AG08396 (cell line): ENCODE data around the gene GRIK1.

Experiments used
- DNase-seq: peaks from one replicate; pipeline ENCODE4 v3.0.0; 2012; ENCODE audit warnings: low spot score, mixed read lengths

The GRIK1 gene

DNA sequence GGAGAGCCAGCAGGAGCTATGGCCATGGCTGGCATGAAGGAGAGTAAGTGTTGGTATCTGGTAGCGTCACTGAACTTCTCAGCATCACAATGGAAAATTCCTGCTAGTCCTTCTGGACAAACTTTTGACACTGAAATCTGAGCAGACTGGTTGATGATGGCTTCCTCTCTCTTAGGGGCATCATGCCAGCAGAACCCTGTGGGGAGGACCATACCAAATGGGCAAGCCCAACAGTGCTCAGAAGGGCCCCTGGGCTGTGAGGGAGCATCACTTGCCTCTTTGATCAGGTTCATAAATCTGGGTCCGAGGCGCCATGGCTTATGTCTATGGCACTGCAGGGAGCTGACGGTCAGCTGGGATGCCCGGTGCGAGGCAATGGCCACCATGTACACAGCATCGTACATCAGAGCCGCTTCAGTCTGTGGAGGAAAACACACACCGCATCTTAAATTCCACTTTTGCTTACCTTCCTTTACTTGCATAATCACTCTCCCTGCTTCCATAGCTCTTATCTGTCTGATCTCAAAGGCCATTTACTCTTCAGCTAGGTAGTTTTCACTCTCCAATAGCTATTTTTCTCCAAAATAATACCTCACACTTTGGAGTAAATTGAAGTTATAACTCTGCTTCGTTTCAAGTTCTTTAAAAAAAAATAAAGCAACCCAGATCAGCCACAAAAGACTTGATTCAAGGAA lies 297.1 kb downstream of the GRIK1 start:
- no peak for DNase-seq

DNA sequence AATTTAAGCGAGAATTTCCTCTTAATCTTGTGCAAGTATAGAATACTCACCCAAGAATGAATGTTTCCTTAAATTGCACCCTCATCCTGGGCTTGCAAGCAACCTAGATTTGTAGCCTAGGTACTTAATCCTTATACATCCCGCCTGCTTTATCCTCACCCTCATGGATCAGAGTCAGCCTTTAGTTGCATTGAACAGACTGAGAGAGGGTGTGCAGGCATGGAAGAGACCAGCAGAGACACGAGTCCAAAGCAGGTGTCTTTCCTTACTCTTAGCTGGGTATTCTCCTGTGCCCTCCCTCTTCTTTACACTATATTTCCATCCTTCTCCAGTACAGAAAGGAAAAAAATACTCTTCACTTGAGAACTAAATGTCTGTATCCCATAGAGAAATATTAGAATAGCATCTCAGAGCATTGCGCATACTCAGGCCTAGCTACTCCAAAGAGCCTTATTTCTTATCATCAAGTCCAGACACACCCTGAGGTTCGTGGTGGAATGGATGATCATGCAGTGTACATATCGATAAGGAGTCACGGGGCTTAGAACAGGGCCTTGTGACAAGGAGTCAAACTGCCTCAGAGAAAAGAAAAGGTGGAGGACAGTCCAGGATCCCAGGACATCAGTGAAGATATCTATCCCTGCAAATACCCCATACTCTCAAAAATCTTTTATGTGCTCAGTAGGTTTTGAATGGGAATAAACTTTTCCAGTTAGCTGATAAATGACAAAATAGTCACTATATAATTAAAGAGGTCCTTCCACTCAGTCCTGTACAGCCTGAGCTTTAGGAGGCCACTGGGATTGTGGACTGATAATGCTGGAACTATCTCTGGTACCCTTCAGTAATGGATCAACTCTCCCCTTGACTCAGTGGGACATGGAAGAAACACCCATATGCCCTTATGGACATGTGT lies 297.9 kb downstream of the GRIK1 start:
- DNase-seq, result no peak

DNA sequence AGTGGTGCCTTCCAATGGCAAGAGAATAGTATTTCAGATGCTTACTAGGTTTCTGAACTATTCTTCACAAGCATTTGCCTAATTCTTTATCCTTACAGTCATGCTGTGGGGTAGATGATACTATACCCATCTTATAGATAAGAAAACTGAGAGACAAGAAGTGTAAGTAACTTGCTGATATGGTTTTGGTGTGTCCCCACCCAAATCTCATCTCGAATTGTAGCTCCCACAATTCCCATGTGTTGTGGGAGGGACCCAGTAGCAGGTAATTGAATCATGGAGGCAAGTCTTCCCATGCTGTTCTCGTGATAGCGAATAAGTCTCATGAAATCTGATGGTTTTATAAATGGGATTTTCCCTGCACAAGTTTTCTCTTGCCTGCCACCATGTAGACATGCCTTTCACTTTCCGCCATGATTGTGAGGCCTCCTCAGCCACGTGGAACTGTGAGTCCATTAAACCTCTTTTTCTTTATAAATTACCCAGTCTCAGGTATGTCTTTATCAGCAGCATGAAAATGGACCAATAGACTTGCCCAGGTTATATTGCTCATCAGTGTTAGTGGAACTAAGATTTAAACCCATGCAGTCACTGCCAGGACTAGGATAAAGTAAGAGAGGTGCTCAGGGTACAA lies 298.7 kb downstream of the GRIK1 start:
- no peak for DNase-seq

DNA sequence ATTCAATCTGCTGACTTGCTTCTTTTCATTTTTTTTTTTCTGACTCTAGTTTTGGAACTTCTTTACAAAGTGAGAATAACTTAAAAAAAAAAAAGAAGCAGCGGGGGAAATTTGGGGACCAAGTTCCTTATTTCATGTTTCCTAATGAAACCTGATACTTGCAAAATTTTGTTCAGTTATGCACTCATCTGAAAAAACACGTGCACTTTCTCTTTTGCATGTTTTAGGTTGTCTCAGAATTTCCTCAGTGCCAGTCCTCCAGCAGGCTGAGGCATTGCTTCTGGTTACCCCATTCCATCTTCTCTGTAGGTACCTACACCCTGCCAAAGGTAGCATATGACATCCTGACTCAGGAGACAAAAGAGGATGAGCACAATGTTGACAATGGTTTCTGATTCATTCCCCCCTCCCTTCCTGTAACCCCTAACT lies 299.7 kb downstream of the GRIK1 start:
- DNase-seq, result no peak

DNA sequence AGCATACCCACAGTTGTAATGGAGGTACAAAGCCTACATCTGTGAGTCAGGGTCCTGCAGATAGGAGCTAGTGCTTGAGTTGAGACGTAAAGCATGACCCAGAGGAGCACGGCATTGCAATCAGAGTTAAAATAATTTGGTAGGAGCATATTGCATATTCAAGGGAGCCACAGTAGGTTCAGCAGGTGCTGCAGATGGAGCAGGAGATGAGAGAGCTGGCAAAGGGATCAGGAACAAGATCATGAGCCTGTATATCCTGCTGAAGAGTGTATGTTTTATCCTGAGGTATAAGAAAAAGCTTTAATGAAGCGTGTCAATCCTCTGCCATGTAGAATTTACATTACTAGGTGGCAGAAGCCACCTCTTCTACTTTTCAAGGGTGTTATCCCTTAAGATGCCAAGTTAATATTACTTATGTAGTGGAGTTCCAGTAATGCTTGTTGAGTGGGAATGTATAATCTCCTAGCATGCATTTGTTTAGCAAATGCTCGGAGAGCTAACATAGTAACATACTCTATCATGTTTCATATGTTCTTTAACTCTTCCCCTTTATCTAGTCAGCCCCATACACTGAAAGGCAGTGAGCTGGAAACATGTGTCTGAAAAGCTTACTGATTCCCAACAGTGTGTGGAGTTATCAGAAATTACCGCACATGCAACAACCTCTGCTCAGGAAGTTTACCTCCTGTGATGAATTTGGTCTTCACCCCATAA lies 300.3 kb downstream of the GRIK1 start:
- no peak for DNase-seq

DNA sequence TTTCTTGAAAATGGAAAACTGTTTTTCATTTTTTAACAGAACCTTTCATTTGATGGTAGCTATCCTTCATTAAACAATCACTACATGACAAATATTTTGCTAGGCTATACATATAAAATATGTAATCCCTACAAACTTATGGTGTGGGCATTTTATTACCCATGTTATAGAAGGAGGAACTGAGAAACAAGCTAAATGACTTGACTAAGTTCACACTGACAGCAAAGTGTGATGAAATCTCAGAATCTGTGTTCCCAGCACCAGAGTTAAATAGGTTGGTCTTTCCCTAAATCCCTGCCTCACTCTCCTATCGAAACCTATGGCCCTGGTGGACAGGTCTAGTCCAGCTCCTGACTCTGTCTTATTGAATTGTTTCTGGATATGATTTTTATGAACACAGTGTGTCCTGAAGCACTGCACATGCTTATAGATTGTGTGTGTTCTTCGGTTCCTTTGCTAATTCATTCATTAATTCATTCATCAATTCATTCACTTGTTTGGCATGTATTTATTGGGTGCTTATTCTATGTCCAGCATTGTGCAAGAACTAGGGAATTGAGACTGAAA lies 301.0 kb downstream of the GRIK1 start:
- DNase-seq, result no peak

DNA sequence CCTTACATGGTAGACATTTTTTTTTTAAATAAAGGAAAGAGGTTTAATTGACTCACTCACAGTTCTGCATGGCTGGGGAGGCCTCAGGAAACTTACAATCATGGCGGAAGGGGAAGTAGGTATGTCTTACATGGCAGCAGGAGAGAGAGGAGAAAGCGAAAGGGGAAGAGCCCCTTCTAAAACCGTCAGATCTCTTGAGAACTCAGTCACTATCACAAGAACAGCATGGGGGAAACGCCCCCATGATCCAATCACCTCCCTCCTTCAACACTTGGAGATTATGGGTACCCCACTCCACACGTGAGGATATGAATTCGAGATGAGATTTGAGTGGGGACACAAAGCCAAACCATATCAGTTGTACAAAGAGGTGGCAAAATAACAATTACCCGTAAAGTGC lies 301.7 kb downstream of the GRIK1 start:
- no peak for DNase-seq

DNA sequence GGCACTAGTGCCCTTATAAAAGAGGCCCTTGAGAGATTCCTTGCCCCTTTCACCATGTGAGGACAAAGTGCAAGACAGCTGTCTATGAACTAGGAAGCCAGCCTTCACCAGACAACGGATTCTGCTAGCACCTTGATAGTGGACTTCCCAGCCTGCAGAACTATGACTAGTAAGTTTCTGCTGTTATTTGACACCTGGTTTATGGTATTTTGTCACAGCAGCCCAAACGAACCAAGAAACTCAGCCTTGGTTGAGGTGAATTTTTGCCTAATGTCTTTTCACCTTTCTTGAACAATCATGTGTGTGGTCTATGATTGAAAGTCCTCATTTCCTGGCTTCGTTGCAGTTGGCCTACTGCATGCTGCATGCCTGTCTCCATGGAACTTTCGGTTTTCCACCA lies 302.2 kb downstream of the GRIK1 start:
- DNase-seq, result no peak

DNA sequence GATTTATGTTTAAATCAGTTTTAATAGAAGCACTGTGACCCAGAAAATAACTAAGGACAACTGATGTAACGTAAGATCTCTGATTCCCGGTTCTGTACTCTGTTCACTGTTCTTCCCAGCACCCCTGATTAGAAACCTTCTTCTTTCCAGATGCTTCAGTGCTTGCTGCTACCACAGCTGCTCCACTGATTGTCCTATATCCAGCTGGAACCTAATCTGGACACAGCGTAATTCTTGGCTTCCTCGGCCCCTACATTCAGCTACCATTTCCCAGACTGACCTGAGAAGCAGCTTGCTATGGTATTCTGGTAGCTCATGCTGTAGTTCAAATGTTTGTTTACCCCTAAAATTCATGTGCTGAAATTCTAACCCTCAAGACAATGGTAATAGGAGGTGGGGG lies 302.7 kb downstream of the GRIK1 start:
- no peak for DNase-seq

DNA sequence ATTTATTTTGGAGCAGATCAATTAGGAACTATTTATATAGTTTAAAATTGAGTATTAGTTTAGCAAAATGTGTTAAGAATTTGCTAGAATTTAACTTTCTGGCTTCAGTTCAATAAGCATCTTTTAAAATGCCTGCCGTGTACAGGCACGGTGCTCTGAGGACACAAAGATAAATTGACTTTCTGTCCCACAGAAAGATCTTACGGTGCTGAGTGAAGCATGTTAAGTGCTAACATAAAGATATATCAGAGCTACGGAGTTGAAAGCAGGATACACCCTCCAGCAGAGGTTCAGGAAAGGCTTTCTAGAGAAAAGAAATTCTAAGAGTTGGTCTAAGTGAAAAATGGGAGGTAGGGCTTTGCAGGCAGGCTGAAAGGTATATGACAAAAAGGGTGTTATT lies 305.4 kb downstream of the GRIK1 start:
- DNase-seq, result no peak

DNA sequence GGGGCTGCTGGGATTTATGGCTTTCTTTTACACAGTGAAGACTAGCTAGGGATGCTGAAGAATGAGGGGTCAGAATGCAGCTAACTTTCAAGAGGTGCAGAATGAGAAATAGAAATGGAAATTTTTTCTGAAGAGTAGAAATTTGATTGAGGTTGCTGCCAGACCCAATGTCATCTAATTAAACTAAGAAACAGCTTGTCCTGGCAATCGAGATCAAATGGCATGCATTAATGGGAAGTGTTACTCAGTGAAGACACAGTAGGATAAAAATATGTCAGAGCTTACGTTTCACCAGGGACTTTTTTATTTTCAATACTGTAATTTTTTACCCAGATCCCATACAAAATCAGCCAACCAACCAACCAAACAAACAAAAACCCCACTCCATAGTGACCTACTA lies 306.0 kb downstream of the GRIK1 start:
- DNase-seq, result no peak

DNA sequence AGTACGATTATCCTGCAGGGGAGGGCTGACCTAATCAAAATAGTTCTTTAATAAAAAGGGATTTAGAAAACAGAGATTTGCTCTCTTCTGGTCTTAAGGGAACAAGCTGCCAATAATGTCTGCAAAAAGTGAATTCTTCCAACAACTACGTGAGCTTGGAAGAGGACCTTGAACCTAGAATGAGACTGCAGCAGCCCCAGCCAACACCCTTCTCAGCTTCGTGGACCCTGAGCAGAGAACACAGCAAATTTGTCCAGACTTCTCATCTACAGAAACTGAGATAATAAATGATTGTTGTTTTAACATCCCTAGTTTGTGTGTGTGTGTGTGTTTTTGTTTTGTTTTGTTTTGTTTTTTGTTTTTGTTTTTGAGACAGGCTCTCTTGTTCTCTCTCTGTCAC lies 309.4 kb downstream of the GRIK1 start:
- no peak for DNase-seq

DNA sequence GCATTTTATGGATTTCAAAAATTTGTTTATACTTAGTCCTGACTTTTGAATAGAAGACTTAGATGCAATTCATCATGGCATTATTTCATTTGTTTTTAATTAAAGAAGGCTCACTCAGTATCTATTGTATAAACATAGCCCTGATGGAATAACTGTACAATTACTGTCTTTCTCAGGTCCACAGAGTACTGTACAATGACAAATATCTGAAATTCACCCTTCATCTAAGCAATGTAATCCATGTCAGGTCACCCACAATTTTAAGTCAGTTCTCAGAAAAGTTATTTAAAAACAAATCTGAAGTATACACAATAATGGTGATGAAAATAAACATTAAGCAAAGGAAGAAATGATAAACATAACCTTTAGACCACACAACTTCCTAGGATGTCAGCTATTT lies 311.9 kb downstream of the GRIK1 start:
- no peak for DNase-seq

DNA sequence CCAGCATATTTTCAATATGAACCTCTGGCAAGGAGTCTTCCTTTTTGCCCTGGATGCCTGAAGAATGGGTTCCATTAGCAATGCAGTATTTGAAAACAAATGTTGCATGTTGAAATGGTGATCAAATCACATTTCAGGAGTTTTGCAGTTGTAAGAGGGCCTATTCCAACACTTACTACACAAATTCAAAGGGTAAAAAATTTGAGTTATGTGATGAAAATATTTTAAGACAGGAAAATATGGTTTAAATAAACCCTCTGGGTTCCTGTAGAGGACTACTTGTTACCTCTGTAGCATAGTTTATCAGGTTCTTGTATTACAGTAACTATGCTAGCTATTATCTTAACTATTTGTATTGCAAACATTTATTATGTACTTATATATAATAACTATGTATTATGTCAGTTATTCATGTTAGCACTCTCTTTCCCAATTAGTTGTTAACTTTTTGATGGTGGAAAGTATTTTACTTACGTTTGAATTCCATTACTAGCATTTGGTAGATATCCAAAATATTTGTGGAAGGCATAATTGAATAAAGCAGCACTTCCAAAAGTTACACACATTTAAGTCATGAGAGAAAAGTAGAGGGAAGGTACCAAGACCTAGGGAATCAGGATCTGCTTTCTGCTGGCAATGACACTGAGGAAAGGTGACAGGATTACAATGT lies 312.9 kb downstream of the GRIK1 start:
- DNase-seq, result no peak

DNA sequence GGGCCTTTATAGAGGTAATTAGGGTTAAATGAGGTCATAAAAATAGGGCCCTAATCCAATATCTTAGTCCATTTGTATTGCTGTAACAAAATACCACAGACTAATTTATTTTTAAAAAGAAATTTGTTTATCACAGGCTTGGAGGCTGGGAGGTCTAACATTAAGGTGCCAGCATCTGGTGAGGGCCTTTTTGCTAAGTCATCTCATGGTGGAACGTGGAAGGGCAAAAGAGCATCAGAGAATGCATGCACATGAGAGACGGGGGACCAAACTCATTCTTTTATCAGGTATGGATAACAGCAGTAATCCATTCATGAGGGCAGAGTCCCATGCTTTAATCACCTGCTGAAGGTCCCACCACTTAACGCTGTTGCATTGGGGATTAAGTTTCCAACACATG lies 313.8 kb downstream of the GRIK1 start:
- no peak for DNase-seq

DNA sequence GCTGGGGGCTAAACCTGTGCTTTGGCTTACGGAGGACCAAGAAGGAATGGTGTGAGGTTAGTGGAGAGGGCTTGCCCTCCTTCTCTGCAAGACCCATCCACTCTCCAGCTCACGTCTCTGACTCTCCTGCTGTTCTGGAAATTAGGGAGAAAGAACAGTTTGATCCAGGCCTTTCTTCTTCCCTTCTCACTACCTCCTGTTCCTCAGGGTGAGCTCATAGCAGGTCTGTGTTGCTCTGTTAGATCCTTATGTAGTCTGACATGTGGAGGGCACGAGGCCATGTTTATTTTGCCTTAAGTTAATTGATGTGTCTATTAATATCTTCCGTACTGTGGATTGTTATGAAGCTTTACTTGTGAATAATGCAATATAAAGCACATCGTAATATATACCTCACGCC lies 315.0 kb downstream of the GRIK1 start:
- DNase-seq, result no peak

DNA sequence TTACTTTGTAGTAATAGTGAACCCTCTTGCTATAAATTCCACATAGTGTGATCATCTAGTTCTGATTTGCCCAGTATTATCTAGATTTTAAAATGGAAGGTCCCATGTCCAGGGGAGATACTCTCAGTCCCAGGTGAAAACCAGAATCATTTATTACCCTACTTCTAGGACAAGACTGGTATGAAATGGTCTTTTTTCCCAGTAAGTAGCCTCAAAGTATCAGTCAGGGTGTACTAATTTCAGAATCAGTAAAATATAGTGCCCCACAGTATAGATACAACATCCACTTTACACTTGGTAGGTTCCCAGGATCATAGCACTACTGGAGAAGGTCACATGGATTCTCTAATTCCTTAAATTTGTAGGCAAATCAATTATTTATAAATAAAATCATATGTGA lies 318.3 kb downstream of the GRIK1 start:
- no peak for DNase-seq

DNA sequence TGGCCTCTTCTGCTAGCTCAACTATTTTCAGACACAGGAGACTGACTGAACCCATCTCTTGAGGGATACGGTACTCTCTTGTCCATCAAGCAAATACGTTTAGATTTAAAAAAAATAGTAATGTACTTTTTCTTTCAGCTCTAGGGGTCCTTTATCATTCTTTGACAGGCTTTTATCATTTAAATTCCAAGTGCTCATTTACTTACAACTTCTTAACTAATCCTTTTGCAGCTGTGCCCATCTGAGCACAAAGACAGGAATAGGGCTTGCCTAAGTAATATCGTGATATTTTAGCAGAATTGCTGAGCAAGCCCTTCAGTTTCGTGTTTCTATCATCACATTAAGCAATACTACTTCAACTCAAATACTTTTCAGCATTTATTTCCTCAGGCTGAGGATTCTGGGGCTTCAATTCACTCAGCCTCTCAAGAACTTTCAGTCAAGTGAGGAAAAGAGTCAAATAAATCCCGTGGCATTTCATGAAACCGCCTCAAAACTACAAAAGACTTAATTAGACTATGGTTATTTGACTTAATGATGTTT lies 323.5 kb downstream of the GRIK1 start:
- DNase-seq, result no peak

DNA sequence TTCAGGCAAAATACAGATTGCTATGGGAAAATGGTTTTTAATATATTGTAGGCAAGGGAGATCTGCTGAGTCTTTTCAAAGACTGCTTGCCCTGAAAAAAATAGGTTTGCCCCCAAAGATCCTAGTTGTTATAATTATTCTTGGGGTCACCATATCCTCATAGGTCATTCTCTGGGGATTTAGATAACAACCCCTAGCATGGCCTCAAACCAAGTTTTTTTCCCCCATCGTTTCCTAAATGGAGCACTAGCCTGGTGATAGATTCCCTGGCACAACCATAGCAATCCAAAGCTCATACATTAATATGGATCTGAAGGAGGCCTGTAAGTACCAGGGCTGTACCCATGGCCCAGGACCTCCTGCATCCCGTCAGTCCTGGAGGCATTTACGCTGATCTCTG lies 325.9 kb downstream of the GRIK1 start:
- DNase-seq, result no peak

DNA sequence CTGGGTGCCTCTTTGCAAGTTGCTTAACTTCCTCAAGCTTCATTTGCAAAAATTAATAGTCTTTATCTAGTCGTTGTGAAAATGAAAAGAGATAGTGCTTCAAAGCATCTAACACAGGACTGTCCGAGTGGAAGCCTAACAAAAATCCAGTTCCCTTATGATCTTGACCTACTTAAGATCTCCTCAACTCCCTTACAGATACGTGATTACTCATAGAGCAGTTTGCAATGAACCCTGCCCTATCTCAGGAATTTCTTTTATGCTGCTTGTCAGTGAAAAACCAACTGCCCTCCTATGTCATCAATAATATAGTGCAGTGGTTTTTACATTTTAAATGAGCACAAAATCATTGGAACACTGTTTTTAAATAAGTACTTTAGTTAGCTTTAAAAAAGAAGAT lies 326.8 kb downstream of the GRIK1 start:
- DNase-seq, result no peak

DNA sequence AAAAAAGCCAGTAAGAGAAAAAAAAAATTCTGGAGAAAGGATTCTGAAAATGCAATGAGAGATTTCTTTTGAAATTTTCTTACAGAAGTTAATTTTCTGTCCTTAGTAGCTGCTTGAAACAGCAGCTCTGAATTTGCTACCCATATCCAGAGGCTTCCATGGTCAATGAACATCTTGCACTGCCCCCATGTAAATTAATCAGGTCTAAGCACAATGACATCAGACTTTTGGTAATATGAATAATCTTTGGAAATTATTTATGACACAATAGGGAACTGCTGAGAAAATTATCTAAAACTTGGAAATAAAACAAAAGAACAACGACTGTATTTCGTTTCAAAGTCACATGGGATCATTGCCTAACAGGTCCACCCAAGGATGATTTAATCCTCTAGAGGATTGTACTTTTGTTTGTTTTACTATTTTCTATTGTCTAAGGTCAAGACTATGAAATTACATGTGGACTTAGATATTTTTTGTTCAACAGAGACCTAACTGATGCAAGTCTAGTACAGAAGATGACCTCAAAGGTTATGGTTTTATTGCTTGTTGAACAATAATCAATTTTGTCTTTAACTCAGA lies 328.9 kb downstream of the GRIK1 start:
- no peak for DNase-seq
